CD4-positive, alpha-beta T cell treated with Interleukin-4 for 4 hours (primary cell): ENCODE results near the gene SLC2A6.

ENCODE experiments used
- DNase-seq: peaks from one replicate; pipeline ENCODE4 v3.0.0-alpha.2; 2020

Gene SLC2A6

DNA sequence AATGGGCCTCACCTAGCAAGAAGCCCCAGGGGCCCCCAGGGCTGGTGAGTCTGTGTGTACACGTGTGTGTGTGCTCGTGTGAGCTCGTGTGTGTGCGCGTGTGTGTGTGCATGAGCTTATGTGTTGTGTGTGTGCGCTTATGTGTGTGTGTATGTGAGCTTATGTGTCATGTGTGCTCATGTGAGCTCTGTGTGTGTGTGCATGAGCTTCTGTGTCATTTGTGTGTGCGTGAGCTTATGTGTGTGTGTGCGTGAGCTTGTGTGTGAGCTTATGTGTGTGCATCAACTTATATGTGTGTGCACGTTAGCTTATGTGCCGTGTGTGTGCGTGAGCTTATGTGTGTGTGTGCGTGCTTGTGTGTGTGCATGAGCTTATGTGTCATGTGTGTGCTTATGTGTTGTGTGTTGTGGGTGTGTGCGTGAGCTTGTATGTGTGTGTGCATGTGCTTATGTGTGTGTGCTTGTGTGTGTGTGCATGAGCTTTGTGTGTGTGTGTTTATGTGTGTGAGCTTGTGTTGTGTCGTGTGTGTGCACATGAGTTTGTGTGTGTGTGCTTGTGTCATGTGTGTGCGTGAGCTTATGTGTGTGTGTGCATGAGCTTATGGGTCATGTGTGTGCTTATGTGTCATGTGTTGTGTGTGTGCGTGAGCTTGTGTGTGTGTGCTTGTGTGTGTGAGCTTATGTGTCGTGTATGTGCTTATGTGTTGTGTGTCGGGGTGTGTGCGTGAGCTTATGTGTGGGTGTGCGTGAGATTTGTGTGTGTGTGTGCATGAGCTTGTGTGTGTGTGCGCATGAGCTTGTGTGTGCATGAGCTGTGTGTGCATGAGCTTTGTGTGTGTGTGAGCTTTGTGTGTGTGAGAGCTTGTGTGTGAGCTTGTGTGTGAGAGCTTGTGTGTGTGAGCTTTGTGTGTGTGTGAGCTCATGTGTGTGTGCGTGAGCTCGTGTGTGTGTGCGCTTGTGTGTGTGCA lies 16.7 kb upstream of the SLC2A6 start:
- no peak for DNase-seq

DNA sequence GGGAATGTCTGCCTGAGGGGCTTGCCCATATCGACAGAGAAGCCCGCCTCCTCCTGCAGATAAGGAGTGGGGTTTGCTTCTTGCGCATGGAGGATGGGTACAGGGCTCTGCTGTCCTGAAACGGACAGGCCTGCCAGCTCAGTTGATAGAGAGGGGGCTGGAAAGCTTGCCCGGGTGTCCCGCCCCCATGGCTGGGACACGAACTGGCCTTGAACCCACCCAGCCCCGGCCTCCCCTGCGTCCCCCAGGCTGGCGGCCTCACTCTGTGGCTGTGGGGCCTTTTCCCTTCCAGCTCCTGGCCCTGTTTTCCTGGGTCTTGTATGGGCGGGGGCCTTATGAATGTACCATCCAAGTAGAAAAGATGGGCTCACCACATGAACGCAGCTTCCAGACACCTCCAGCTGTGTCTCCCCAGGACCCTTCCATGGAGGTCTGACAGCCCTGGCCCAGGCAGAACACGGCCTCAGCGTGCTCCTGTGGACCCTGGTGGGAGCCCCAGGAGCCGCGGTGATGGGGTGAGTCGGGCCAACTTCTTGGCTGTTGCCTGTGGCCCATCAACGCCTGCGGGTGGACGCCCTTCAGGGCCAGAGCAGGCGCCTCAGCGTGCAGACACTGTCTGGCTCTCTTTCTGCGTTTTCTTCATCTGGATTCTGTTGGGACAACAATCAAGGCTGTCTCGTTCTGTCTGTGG lies 15.9 kb upstream of the SLC2A6 start:
- no peak for DNase-seq

- DNase-seq: no peak
These were observed 15.1 kb upstream of the SLC2A6 start for GRCh38 chr9:133493845-133494540.

- DNase-seq: no peak
These were observed 14.5 kb upstream of the SLC2A6 start for GRCh38 chr9:133493428-133493827.

DNA sequence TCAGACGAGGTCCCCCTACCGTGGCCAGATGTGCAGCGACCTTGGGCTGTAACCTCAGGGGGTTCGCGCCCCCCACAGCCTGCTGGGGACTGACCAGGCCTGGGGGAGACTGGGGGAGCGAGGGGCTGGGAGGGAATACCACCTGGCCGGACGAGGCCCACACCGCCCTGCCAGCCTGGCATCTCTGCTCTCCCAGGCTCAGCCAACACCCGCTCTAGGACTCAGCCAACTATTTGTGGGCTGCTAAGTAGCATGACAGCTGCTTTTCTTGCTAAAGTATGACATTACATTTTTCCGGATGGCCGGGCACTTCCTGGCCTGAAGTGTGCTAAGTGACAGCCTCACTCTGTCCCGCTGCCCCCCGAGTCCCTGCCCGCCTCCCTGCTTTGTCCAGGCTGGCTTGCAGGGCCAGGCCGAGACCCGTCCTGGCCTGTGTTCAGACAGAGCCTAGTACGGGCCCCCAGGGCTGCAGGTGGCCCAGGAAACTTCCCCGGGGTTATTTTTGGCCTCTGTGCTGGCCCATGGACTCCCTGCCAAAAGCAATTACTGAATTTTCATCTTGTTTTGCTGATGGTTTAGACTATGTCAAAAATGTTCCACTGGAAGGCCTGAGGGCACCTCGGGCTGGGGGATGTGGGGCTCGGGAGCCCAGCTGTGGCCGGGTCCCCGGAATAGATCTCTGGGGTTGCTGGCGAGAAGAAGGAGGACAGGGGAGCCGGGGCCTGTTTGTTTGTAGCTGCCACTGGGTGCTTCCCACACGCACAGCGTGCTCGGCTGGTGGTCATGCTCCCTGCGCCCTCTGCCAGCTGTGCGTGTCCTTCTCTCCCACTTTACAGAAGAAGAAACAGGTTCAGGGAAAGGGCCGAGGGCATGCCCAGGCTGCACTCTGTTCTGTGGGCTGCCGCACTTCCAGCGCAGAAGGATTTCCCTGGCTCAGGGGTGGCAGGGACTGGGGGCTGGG lies 13.4 kb upstream of the SLC2A6 start:
- DNase-seq: no peak

DNA sequence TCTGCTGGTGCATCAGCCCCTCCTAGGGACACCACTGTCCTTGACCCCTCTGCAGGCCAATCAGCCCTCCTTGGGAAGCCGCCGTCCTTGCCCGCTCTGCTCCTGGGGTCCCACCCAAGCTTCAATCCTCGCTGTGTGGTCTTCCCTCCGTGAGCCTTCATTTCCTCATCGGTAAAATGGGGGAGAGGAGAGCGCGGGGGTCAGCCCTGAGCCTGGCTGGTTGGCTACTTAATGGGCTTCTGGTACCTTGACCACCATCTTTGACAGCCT lies 12.7 kb upstream of the SLC2A6 start:
- no peak for DNase-seq

- DNase-seq: no peak
These were observed 12.2 kb upstream of the SLC2A6 start for GRCh38 chr9:133490865-133491655.

GRCh38 chr9:133490201-133490681 lies 11.3 kb upstream of the SLC2A6 start:
- no peak for DNase-seq

GRCh38 chr9:133489253-133490190 lies 10.6 kb upstream of the SLC2A6 start:
- DNase-seq: no peak

- no peak for DNase-seq
These were observed 9.9 kb upstream of the SLC2A6 start for GRCh38 chr9:133488686-133489252.

- no peak for DNase-seq
These were observed 8.4 kb upstream of the SLC2A6 start for GRCh38 chr9:133487331-133487725.

DNA sequence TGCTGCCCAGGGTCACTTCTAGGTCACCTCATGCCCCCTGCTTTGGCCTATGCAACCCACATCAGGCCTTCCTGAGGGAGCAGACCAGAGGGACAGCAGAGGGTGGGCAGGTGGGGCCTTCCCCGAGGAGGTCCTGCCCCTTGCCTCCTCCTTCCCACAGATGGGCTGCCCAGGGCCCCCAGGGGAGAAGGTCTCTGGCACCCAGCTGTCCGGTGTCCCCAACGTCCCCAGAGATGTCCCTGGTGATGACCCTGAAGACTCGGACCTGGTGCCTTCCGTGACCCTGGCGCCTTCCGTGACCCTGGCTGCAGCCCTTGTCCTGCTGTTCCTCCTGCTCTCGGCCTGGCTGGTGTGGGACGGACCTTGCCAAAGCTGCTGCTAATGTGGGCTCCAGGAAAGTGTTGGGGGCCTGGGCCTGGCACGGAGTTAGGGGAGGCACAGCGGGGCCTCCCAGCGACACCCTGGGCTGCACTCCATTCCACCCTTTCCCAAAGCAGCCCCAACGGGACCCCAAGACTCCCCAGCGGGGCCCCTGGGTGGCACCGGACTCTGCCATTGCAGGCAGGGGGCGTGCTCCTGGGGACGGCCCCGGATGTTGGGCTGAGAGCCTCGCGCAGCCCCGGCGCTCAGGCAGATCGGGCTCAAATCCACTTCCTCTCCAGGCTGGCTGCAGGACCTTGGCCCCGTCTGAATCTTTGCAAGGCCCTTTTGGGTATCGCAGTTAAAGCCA lies 6.8 kb upstream of the SLC2A6 start:
- DNase-seq: no peak

GRCh38 chr9:133484671-133485437 lies 6.0 kb upstream of the SLC2A6 start:
- no peak for DNase-seq

DNA sequence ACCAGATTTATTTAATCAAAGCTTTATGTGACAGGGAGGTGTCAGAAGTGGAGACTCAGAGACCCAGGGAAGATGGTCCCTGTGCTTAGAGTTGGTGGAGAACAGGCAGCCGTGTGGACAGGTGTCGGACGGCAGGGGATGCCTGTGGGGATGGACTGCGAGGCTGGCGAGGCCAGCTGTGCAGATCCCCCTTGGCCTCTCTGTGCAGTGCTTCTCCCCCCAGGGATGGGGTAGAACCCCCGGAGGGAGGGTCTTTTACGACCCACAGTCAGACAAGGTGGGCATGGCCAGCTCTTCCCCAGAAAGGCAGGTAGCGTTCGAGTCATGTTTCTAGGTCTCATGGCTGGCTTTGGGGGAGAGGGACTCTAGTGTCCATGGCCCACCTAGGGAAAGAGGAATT lies 4.7 kb upstream of the SLC2A6 start:
- no peak for DNase-seq

DNA sequence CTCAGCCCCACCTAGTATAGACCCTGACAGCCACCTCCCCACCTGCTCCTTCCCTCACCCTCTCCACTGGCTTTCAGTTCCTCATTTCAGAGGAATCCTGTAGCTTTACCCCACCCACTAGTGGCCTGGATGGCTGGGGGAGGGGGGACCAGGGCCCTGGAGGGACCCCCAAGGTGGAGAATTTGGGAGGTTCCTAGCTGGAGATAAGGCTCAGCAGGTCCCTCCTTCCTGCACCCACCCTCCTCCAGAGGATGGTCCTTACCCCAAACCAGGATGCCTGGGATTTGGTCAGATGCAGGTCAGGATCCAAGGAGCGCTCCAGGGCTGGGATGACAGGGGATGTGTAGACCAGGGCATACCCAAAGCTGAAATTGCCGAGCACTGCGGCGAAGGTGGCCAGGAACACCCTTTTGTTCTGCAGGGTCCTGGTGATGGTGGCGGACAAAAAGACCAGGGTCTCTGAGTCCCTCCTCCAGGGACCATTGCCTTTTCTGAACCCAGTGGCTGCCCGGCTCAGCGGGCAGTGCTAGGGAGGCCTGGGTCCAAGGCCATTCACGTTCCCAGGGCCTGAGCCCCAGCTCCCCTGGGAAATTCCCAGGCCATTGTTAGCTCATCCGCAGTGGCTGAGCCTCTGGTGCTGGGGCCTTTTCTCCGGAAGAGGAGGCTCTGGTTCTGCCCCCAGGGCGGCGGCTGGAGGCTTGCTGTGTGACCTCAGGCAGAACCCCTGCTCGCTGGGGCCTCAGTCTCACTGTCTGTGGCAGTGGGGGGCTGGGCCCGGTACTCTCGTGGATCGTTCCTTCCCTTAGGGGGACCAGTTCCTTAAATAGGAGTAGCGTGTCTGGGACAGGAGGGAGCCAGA lies 678 bp downstream of the SLC2A6 start:
- DNase-seq: peak; percentile 12

GRCh38 chr9:133477461-133477860 lies 1.4 kb downstream of the SLC2A6 start:
- DNase-seq: no peak

DNA sequence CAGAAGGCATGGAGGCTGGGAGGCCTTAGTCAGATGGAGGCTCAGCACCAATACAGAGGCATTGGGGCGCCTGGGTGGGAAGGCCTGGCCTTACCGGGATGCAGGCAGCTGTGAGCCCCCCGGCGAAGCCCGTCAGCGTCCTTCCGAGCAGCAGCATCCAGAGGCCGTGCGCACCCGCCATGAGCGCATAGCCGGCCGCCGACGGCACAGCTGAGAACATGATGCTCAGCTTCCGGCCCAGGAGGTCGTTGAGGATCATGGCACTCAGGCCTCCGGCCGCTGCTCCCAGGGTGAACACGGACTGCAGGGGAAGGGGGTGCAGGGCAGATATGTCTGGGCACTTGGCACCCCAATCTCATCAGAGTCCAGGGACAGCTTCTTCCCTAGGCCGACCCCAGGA lies 2.0 kb downstream of the SLC2A6 start:
- no peak for DNase-seq
